K562 (cell line): ENCODE measurements around the gene TNFRSF19. TPM values are rescaled to one million over a fixed set of nuclear protein-coding genes. Genes with fewer than 3 reads are reported as not detected.

Experiments
- CBFA2T3 ChIP-seq: fragments of 450-650 bp; IDR thresholded peaks from 2 replicates; pipeline ENCODE4 v1.6.1; 2017
- CCNT2 ChIP-seq: IDR thresholded peaks from 2 replicates; pipeline ENCODE4 v1.6.1; 2011; ENCODE audit warnings: borderline replicate concordance, low read depth, mild to moderate bottlenecking, moderate library complexity, mixed read lengths, low read length; ENCODE audit not compliant: insufficient read length; ENCODE audit errors: extremely low read depth
- E2F6 ChIP-seq, 2 experiments: IDR thresholded peaks; 2 replicates each; pipeline ENCODE4 v1.6.1; 2011; ENCODE audit warnings: borderline replicate concordance in 1 of 2, control low read depth in 1 of 2, low read depth in 1 of 2, low read length in 1 of 2, mild to moderate bottlenecking in 1 of 2, mixed read lengths in 1 of 2, moderate library complexity in 1 of 2; ENCODE audit not compliant: insufficient read depth in 1 of 2, insufficient read length in 1 of 2, poor library complexity in 1 of 2, severe bottlenecking in 1 of 2; ENCODE audit errors: extremely low read depth in 1 of 2
- GTF3C2 ChIP-seq: IDR thresholded peaks from 3 replicates; pipeline ENCODE4 v1.6.1; 2011; ENCODE audit warnings: borderline replicate concordance, mild to moderate bottlenecking, moderate library complexity; ENCODE audit not compliant: insufficient read length; ENCODE audit errors: extremely low read depth
- KDM5B ChIP-seq: fragments of 200-600 bp; sonication (generic); IDR thresholded peaks from 2 replicates; pipeline ENCODE4 v1.6.1; 2012; ENCODE audit warnings: low read depth, mild to moderate bottlenecking, moderate library complexity, low read length, control low read depth, inconsistent platforms; ENCODE audit not compliant: insufficient replicate concordance
- NR0B1 ChIP-seq: fragments of 450-650 bp; IDR thresholded peaks from one replicate; pipeline ENCODE4 v1.6.1; 2018; ENCODE audit warnings: mild to moderate bottlenecking, moderate library complexity; ENCODE audit not compliant: partially characterized antibody
- PBX2 ChIP-seq, 2 experiments: IDR thresholded peaks in 1 of 2; conservative IDR thresholded peaks in 1 of 2; 2 replicates each; pipeline ENCODE4 v1.6.1; 2016; ENCODE audit warnings: low read depth in 2 of 2, mild to moderate bottlenecking in 1 of 2, missing compliant biosample characterization in 1 of 2, missing genetic modification characterization in 1 of 2, moderate library complexity in 1 of 2
- VEZF1 ChIP-seq: fragments of 200-800 bp; sonication (Bioruptor generic); IDR thresholded peaks from 2 replicates; pipeline ENCODE4 v1.6.1; 2017; ENCODE audit warnings: missing genetic modification characterization, missing compliant biosample characterization
- ZNF589 ChIP-seq: fragments of 200-800 bp; sonication (Bioruptor generic); IDR thresholded peaks from 2 replicates; pipeline ENCODE4 v1.6.1; 2016; ENCODE audit warnings: low read depth, missing genetic modification characterization, missing compliant biosample characterization
- polyA plus RNA-seq, 8 experiments: library from polyadenylated mRNA; depleted of rRNA in 4 of 8; stranded (reverse) in 5 of 8; unstranded in 3 of 8; fragments of >200 nt; fragmentation: Nextera tagmentation in 2 of 8; fragmentation: Illumina TruSeq in 1 of 8; extraction: Ambion mirVana in 2 of 8; extraction: Trizol in 1 of 8; gene quantifications; 2 replicates each; pipeline versions ENCODE4 v1.2.1 to v1.2.3, GENCODE V29; 2011 to 2014; ENCODE audit warnings: inconsistent platforms in 1 of 8, missing spikeins in 1 of 8
- total RNA-seq, 7 experiments: library from RNA; depleted of rRNA in 6 of 7; stranded (reverse); fragments of >200 nt in 6 of 7; fragmentation: Illumina TruSeq in 2 of 7; extraction: Trizol in 2 of 7; gene quantifications; 2 replicates each; pipeline versions ENCODE4 v1.2.1 to v1.2.3, GENCODE V29; 2011 to 2021; ENCODE audit warnings: low replicate concordance in 1 of 7

Gene TNFRSF19
- total and polyA plus RNA-seq, 9 of the 15 experiments (the other 6 are each of a cell fraction or from before 2014, with no cell fraction given), result 0.01 to 0.07 TPM; not detected in 7

GRCh38 chr13:23570099-23570920 is at the start of gene TNFRSF19 (continued):
- TF ChIP-seq NR0B1 (no peak), CCNT2 (peak; percentile 63), ZNF589 (CRISPR knock-in tag) (peak; percentile 29; the same call in 1 of the 2 replicates), KDM5B (no peak), VEZF1 (CRISPR knock-in tag) (no peak; the same call in 1 of the 2 replicates), CBFA2T3 (peak; percentile 86), E2F6 (IDR thresholded peaks at IDR 0.05; ENCODE audit: borderline replicate concordance in 1 of 2, extremely low read depth in 1 of 2, insufficient read depth in 1 of 2, insufficient read length in 1 of 2, low read depth in 1 of 2, low read length in 1 of 2, poor library complexity in 1 of 2, severe bottlenecking in 1 of 2) (no peak), PBX2 (CRISPR knock-in tag; IDR thresholded peaks at IDR 0.05; ENCODE audit: low read depth) (no peak), PBX2 (tag; conservative IDR thresholded peaks at IDR 0.05; ENCODE audit: low read depth) (peak; percentile 76), GTF3C2 (no peak)
